ENCODE results near the gene SLX1A.
A peak's percentile ranks its signal among the peaks of the same experiment; 100 is the strongest.

Gene SLX1A

GRCh38 chr16:30183233-30184095 is 10.2 kb upstream of the SLX1A start, which contains the start of gene CORO1A:
CORO1A (plus strand) TSS chr16:30183602; CDS start chr16:30185210, 1,608 bp downstream.
- H3K27ac ChIP-seq (ENCODE audit: low read depth, low read length): peak within 1 kb of the TSS; percentile 64
- peak within 1 kb of the TSS; percentile 65 to 71 for H3K9ac ChIP-seq (ENCODE audit: low read depth in 1 of 2, low read length in 2 of 2)
- no peaks in the 10 kb centered on the region for H3K27me3 ChIP-seq (ENCODE audit: control insufficient read depth in 1 of 2, insufficient read depth in 2 of 2, low read length in 2 of 2)
- peaks cover 14 to 40% of the 10 kb centered on the region in 2 donors for H3K4me1 ChIP-seq (ENCODE audit: control insufficient read depth in 1 of 2, insufficient read depth in 2 of 2, low read length in 2 of 2)
- H3K4me3 ChIP-seq (ENCODE audit: low read depth in 1 of 2, low read length in 2 of 2): peak within 1 kb of the TSS; percentile 62 to 63
- peaks cover 0 to 9% of the 10 kb centered on the region in 2 donors for H3K36me3 ChIP-seq (ENCODE audit: control insufficient read depth in 1 of 2, insufficient read depth in 2 of 2, low read length in 2 of 2)
- H3K9me3 ChIP-seq (ENCODE audit: control insufficient read depth in 1 of 2, low read length in 2 of 2): no peaks in the 10 kb centered on the region

- Histone ChIP-seq H3K27ac (ENCODE audit: low read depth, low read length) (peak overlapping the region; percentile 64), H3K4me3 (ENCODE audit: low read depth in 1 of 2, low read length in 2 of 2) (peak overlapping the region; percentile 62 to 63), H3K9me3 (ENCODE audit: control insufficient read depth in 1 of 2, low read length in 2 of 2) (no peaks in the 10 kb centered on the region), H3K9ac (ENCODE audit: low read depth in 1 of 2, low read length in 2 of 2) (peak overlapping the region; percentile 62 to 71), H3K27me3 (ENCODE audit: control insufficient read depth in 1 of 2, insufficient read depth in 2 of 2, low read length in 2 of 2) (no peaks in the 10 kb centered on the region), H3K4me1 (ENCODE audit: control insufficient read depth in 1 of 2, insufficient read depth in 2 of 2, low read length in 2 of 2) (peaks cover 14 to 36% of the 10 kb centered on the region in 2 donors), H3K36me3 (ENCODE audit: control insufficient read depth in 1 of 2, insufficient read depth in 2 of 2, low read length in 2 of 2) (peaks cover 0 to 9% of the 10 kb centered on the region in 2 donors)
Observed at GRCh38 chr16:30184096-30184890, 9.4 kb upstream of the SLX1A start.

- H3K27ac ChIP-seq (ENCODE audit: low read depth, low read length): peak overlapping the region; percentile 66
- peaks cover 14 to 36% of the 10 kb centered on the region in 2 donors for H3K4me1 ChIP-seq (ENCODE audit: control insufficient read depth in 1 of 2, insufficient read depth in 2 of 2, low read length in 2 of 2)
- H3K36me3 ChIP-seq (ENCODE audit: control insufficient read depth in 1 of 2, insufficient read depth in 2 of 2, low read length in 2 of 2): peaks cover 0 to 9% of the 10 kb centered on the region in 2 donors
- H3K27me3 ChIP-seq (ENCODE audit: control insufficient read depth in 1 of 2, insufficient read depth in 2 of 2, low read length in 2 of 2): no peaks in the 10 kb centered on the region
- peak overlapping the region; percentile 62 to 63 for H3K4me3 ChIP-seq (ENCODE audit: low read depth in 1 of 2, low read length in 2 of 2)
- peak overlapping the region; percentile 62 to 71 for H3K9ac ChIP-seq (ENCODE audit: low read depth in 1 of 2, low read length in 2 of 2)
- H3K9me3 ChIP-seq (ENCODE audit: control insufficient read depth in 1 of 2, low read length in 2 of 2): no peaks in the 10 kb centered on the region
Observed at GRCh38 chr16:30184891-30185682, 8.6 kb upstream of the SLX1A start.

- Histone ChIP-seq H3K9ac (ENCODE audit: low read depth in 1 of 2, low read length in 2 of 2) (peak overlapping the region; percentile 62 to 71), H3K36me3 (ENCODE audit: control insufficient read depth in 1 of 2, insufficient read depth in 2 of 2, low read length in 2 of 2) (peaks cover 0 to 9% of the 10 kb centered on the region in 2 donors), H3K4me3 (ENCODE audit: low read depth in 1 of 2, low read length in 2 of 2) (peak overlapping the region; percentile 62 to 63), H3K9me3 (ENCODE audit: control insufficient read depth in 1 of 2, low read length in 2 of 2) (no peaks in the 10 kb centered on the region), H3K27me3 (ENCODE audit: control insufficient read depth in 1 of 2, insufficient read depth in 2 of 2, low read length in 2 of 2) (no peaks in the 10 kb centered on the region), H3K4me1 (ENCODE audit: control insufficient read depth in 1 of 2, insufficient read depth in 2 of 2, low read length in 2 of 2) (peaks cover 14 to 36% of the 10 kb centered on the region in 2 donors), H3K27ac (ENCODE audit: low read depth, low read length) (peak overlapping the region; percentile 66)
Observed at GRCh38 chr16:30185683-30186421, 7.8 kb upstream of the SLX1A start.

- H3K9ac ChIP-seq (ENCODE audit: low read depth in 1 of 2, low read length in 2 of 2): peak overlapping the region; percentile 44 to 51
- H3K4me1 ChIP-seq (ENCODE audit: control insufficient read depth in 1 of 2, insufficient read depth in 2 of 2, low read length in 2 of 2): peaks cover 14 to 36% of the 10 kb centered on the region in 2 donors
- peak overlapping the region; percentile 66 for H3K27ac ChIP-seq (ENCODE audit: low read depth, low read length)
- H3K4me3 ChIP-seq (ENCODE audit: low read depth in 1 of 2, low read length in 2 of 2): peak overlapping the region; percentile 41 to 62
- peaks cover 0 to 9% of the 10 kb centered on the region in 2 donors for H3K36me3 ChIP-seq (ENCODE audit: control insufficient read depth in 1 of 2, insufficient read depth in 2 of 2, low read length in 2 of 2)
- H3K9me3 ChIP-seq (ENCODE audit: control insufficient read depth in 1 of 2, low read length in 2 of 2): no peaks in the 10 kb centered on the region
- no peaks in the 10 kb centered on the region for H3K27me3 ChIP-seq (ENCODE audit: control insufficient read depth in 1 of 2, insufficient read depth in 2 of 2, low read length in 2 of 2)
Observed at GRCh38 chr16:30186444-30186781, 7.3 kb upstream of the SLX1A start.

GRCh38 chr16:30186782-30187555 is 6.7 kb upstream of the SLX1A start:
- H3K9ac ChIP-seq (ENCODE audit: low read depth in 1 of 2, low read length in 2 of 2): peak overlapping the region; percentile 44 to 51
- peaks cover 14 to 36% of the 10 kb centered on the region in 2 donors for H3K4me1 ChIP-seq (ENCODE audit: control insufficient read depth in 1 of 2, insufficient read depth in 2 of 2, low read length in 2 of 2)
- H3K27me3 ChIP-seq (ENCODE audit: control insufficient read depth in 1 of 2, insufficient read depth in 2 of 2, low read length in 2 of 2): no peaks in the 10 kb centered on the region
- peak overlapping the region; percentile 66 for H3K27ac ChIP-seq (ENCODE audit: low read depth, low read length)
- no peaks in the 10 kb centered on the region for H3K9me3 ChIP-seq (ENCODE audit: control insufficient read depth in 1 of 2, low read length in 2 of 2)
- H3K36me3 ChIP-seq (ENCODE audit: control insufficient read depth in 1 of 2, insufficient read depth in 2 of 2, low read length in 2 of 2): peaks cover 0 to 9% of the 10 kb centered on the region in 2 donors
- H3K4me3 ChIP-seq (ENCODE audit: low read depth in 1 of 2, low read length in 2 of 2): peak overlapping the region; percentile 41 to 62

- Histone ChIP-seq H3K27me3 (ENCODE audit: control insufficient read depth in 1 of 2, insufficient read depth in 2 of 2, low read length in 2 of 2) (no peaks in the 10 kb centered on the region), H3K27ac (ENCODE audit: low read depth, low read length) (no peak overlapping the region), H3K9me3 (ENCODE audit: control insufficient read depth in 1 of 2, low read length in 2 of 2) (no peaks in the 10 kb centered on the region), H3K4me3 (ENCODE audit: low read depth in 1 of 2, low read length in 2 of 2) (peak overlapping the region in 1 of 2 donors; percentile 34), H3K9ac (ENCODE audit: low read depth in 1 of 2, low read length in 2 of 2) (peak overlapping the region in 1 of 2 donors; percentile 44), H3K36me3 (ENCODE audit: control insufficient read depth in 1 of 2, insufficient read depth in 2 of 2, low read length in 2 of 2) (peaks cover 0 to 9% of the 10 kb centered on the region in 2 donors), H3K4me1 (ENCODE audit: control insufficient read depth in 1 of 2, insufficient read depth in 2 of 2, low read length in 2 of 2) (peaks cover 13 to 35% of the 10 kb centered on the region in 2 donors)
Observed at GRCh38 chr16:30187556-30187865, 6.2 kb upstream of the SLX1A start.

GRCh38 chr16:30187971-30188561 is 5.6 kb upstream of the SLX1A start:
- H3K27ac ChIP-seq (ENCODE audit: low read depth, low read length): no peak overlapping the region
- no peak overlapping the region for H3K9ac ChIP-seq (ENCODE audit: low read depth in 1 of 2, low read length in 2 of 2)
- H3K36me3 ChIP-seq (ENCODE audit: control insufficient read depth in 1 of 2, insufficient read depth in 2 of 2, low read length in 2 of 2): peaks cover 0 to 9% of the 10 kb centered on the region in 2 donors
- H3K27me3 ChIP-seq (ENCODE audit: control insufficient read depth in 1 of 2, insufficient read depth in 2 of 2, low read length in 2 of 2): no peaks in the 10 kb centered on the region
- no peaks in the 10 kb centered on the region for H3K9me3 ChIP-seq (ENCODE audit: control insufficient read depth in 1 of 2, low read length in 2 of 2)
- H3K4me3 ChIP-seq (ENCODE audit: low read depth in 1 of 2, low read length in 2 of 2): no peak overlapping the region
- H3K4me1 ChIP-seq (ENCODE audit: control insufficient read depth in 1 of 2, insufficient read depth in 2 of 2, low read length in 2 of 2): peaks cover 9 to 32% of the 10 kb centered on the region in 2 donors
